HG03095 (cell line): Measurements from ENCODE around the gene LBH.

Experiments
- ATAC-seq: cut with Tn5 transposase; IDR thresholded peaks from one replicate; pipeline ENCODE4 v1.9.1; 2021; ENCODE audit warnings: moderate library complexity; ENCODE audit not compliant: unreplicated experiment

LBH gene

DNA sequence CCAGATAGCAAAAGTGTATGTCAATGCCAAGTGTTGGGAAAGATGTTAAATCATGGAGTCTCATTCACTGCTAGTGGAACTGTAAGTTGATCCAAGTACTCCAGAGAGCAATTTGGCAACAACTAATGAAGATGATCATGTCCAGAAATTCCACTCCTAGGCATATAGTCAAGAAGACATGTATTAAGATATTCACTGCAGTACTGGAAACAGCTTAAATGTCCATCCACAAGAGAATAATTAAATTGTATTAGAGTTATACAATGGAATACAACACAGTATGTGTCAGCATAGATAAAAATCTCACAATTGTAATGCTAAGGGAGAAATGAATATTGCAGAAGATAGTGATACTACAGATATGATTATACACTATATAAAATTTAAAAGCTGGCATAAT, 15.2 kb upstream of the LBH start:
- no peak for ATAC-seq

DNA sequence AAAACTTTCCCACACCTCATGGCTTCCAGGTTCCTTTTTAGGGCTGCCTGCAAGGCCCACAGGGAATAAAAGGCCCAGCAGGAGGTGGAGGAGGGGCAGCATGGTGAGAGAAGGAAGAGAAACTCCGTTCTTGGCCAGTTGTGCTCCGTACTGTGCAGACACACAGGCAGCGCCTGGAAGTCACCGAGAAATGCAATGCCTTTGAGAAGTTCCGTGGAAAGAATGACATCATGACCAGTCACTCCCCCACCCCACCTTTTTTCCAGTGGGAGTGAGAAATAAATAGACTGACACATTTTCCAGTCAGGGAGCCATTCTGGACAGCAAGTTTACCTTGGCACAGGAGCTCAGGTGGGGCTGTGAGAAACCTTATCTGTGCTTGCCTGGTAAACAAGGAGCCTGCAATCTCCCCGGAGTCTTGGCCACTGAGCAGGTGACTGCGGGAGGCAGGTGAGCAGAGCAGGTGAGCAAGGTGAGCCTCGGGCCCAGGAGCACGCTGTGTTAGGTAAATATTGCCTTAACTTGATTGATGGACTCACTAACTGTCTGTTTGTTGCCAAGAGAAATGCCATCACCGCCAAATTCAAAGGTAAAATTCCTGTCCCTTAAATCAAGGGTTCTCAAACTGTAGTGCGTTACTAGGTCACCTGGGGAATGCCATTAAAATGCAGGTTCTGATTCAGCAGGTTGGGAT, 13.5 kb upstream of the LBH start:
- ATAC-seq: peak; percentile 64

DNA sequence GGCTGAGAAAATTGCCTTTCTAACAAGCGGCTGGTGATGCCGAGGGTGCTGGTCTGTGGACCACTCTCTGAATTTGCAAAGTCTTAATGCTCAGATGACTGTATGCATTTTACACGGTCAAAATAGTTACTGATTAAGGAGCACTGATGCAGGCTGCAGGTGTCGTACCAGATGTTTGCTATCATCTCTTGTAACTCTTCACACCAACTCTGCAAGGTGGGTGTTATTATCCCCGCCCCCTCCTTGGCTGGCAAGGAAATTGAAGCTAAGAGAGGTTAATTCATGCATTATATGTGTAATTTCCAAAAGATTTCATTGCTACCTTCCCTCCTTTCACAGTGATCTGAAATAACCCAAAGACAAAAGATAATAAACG, 13.0 kb upstream of the LBH start:
- ATAC-seq: no peak

DNA sequence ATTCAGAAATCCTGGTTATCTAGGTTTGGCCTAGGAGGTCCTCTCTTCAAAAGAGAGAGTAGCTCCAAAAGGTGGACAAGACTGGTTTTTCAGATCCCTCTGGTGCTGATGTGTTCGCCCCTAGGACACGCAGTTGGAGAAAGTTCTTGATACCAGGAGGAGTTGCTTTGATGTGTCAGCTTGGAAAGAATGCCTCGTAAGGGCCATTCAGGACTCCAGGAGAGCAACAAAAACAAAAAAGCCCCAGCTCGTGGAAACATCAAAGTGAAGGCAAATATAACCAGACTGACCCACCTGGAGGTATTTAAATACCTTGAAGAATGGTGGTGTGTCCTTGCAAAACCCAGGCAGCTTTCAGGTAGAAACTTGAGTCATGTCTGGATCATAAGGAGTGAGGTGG, 12.5 kb upstream of the LBH start:
- no peak for ATAC-seq

GRCh38 chr2:30219886-30220875, 11.2 kb upstream of the LBH start:
- ATAC-seq: no peak

GRCh38 chr2:30221531-30221930, 9.8 kb upstream of the LBH start:
- no peak for ATAC-seq

- no peak for ATAC-seq
Measured at GRCh38 chr2:30222031-30222430, 9.3 kb upstream of the LBH start.

GRCh38 chr2:30222636-30223360, 8.5 kb upstream of the LBH start:
- no peak for ATAC-seq

GRCh38 chr2:30223413-30223874, 7.9 kb upstream of the LBH start:
- peak; percentile 45 for ATAC-seq

DNA sequence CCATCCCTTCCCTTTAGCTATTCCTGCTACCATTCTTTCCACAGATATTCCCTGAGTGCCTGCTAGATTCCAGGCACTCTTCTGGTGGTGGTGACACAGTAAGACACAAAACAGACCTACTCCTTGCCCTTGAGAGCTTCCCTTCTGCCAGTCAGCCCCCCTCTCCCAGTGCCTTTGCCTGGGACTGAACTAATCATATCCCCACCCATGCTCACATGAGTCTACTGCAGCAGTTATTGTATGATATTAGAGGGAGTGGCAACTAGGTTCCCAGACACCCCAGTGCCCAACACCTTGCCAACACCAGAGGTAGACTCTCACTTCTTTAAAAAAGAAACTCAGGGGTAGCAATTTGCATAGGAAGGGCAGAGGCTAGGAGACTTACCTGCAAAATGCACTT, 7.2 kb upstream of the LBH start:
- no peak for ATAC-seq

DNA sequence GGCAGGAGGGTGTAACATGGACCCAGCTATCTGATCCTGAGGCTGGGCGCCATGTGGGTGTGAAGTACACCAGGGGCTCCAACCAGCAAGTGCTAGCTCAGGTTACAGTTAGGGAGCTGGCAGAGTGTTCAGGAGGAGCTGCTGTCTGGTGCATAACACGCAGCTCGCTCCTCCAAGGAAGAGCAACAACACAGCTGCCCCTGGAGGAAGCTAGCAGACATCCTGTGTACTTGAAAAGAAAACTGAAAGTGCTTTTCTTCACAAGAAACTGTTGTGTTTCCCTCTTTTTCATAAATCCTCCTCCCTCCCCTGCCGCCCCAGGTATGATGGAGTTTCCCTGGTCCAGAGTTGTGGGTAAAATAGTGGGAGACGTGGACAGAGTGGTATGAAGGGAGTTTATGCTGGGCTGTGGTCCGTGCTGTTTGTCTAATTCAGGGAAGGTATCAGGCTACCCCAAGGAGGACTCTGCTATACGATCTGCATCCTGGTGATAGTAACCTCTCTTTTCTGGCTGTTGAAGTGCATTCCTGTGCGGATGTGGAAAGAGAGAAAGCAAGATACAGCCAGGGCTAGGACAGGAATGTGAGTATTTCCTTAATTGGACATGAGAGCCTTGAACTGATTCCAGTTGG, 6.1 kb upstream of the LBH start:
- ATAC-seq: no peak

- peak; percentile 39 for ATAC-seq
Measured at GRCh38 chr2:30226144-30227032, 4.9 kb upstream of the LBH start.

DNA sequence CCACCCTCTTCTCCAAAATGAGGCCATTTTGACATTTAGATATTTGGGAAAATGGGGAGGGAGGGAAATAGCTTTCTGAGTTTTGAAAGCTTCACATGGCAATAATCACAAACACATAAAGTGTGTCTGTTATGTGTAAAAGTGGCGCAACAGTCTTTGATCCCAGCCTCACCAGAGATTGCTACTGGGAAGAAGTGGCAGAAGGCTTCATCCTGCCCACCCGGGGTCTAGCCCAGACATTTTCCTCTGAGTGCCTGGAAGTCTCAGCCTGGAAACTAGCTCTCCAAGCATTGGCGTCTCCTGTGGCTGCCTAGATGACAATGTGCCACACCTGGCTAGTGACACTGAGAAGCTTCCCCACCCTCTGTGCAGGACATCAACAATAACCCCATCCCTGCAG, 1.7 kb upstream of the LBH start:
- ATAC-seq: no peak

DNA sequence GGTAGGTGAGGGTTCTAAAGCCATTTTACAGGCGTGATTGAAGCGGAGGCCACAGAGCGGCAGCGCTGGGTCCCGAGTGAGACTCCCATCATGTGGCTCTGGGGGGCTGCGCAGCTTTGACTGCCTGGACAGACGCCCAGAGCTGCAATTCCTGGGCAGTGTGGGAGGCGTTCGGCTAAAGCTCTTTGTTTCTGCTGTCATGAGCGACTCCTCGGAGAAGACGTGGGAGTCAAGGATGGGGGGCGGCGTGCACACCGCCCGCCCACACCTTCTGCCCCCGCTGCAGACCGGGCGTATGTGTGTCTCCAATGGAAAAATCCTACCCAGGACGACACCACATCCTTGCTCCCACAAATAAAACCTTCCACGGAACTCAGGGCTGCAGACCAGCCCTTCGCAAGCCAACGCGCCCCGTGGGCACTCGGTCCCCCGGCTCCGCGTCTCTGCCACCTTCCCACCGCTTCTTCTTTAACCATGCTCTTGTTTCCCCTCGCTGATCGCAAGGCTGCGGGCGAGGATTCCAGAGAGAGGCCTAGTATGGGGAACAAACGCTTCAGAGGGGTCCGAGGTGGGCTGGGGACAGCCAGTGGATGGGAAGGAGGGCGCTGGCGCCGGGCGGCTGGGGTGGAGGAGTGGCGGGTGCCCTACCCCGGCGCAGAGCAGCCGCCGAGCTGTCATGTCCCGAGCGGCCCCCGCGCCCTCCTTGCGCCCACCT, 680 bp upstream of the LBH start:
- peak; percentile 12 for ATAC-seq

DNA sequence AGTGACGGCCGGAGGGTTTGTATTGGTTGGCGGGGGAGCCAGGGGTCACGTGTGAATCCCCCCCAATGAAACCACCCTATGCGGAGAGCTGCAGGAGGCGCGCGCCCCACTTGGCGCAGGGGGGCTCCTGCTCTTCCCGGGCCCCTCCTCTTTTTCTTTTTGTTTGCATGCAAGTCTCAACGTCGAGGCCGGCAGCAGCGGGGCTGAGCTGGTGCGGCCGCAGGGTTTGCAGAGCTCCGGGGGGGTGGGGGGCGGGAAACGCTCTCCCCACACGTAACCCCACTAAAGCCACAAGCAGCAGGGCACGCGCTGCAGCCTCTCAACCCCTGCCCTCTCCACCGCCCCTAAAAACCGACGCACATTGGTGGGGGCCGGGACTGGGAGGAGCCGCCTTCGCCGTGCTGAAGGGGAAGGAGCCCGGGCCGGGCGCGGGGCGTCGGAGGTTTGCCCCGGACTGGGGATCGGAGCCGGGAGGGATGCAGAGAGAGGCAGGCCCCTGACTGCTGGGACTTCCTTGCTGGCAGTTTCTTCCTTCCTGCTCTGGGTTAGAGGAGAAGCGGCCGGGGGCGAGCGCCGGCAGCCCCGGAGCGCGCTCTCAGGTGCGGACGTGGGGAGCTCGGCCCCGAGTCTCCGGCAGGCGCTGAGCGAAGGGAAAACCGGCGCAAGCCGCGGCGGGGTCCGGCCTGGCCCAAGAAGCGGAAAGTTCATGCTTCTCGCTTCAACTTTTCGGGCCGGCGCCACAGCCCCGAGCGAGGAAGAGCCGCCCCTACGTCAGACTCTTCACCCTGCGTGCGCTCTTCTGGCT, 864 bp downstream of the LBH start:
- peak; percentile 24 for ATAC-seq

DNA sequence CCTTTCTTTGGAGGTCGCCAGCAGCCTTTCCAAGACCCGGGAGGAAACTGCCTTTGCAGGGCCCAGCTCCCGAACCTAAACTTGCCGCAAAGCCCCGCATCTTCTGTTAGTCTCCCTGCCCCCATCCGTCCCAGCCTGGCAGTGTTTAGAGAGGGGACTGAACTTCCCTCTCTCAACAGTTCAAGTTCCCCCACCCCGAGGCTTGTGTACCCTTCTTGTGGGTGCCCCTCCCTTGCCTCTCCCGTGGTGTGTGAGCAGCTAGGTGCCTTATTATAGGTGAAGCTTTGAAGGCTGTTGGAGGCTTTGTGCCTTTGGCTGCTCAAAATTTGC, 1.4 kb downstream of the LBH start:
- no peak for ATAC-seq

DNA sequence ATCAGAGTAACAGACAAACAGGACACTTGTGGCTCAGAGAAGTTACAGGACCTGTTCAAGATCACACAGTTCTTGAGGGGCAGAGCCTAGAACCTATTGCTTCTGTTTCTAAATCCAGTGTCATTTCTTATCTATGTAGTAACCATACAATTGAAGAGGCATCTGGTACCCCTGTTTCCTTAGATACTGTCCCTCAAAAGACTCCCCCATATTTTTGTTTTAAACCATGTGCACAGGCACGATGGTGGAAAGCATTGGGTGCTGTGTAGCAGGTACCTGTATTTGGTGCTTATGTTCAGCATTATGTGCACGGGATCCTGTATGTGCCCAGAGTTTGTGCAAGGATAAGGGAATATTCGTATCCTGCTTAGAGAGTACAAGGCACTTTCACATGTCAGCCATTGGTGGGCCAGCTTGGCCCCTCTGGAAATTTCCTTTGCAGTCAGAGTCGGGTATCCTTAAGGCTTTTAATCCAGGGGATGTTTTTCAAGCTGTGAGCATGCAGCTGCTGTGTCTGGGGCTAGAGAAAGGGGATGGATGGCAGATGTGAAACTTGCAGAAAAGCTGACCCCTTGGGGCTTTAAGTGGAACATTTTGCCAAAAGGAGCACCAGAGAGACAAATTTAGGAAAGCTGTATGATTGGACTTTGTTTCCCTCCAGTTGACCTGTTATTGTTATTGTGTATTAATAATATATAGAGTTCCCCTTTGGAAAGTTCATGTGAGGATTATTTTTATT, 2.1 kb downstream of the LBH start:
- ATAC-seq: no peak
